ENCODE data around the gene PTGES2.

PTGES2 gene

GRCh38 chr9:128124451-128124850, 3.1 kb downstream of the PTGES2 start:
- Mint-ChIP-seq H3K4me1 (ENCODE audit: low read depth in 2 of 2) (peaks cover 23 to 30% of the 10 kb centered on the region in 2 donors), H3K36me3 (ENCODE audit: insufficient read depth) (peaks cover 40% of the 10 kb centered on the region), H3K27me3 (no peaks in the 10 kb centered on the region), H3K9me3 (no peaks in the 10 kb centered on the region), H3K27ac (peak overlapping the region in 1 of 2 donors; percentile 99), H3K4me3 (no peak overlapping the region)
- no peak for ATAC-seq (replicated peaks)
- DNase-seq: no peak

GRCh38 chr9:128123451-128124080, 4.0 kb downstream of the PTGES2 start:
- ATAC-seq (replicated peaks) (no peak), DNase-seq (no peak)
- no peaks in the 10 kb centered on the region for H3K9me3 Mint-ChIP-seq
- H3K27ac Mint-ChIP-seq: no peak overlapping the region
- H3K4me3 Mint-ChIP-seq: no peak overlapping the region
- H3K4me1 Mint-ChIP-seq (ENCODE audit: low read depth in 2 of 2): peaks cover 17 to 25% of the 10 kb centered on the region in 2 donors
- no peaks in the 10 kb centered on the region for H3K27me3 Mint-ChIP-seq
- H3K36me3 Mint-ChIP-seq (ENCODE audit: insufficient read depth): peaks cover 35% of the 10 kb centered on the region

GRCh38 chr9:128122809-128123175, 4.7 kb downstream of the PTGES2 start:
- no peak for DNase-seq
- H3K9me3 Mint-ChIP-seq: no peaks in the 10 kb centered on the region
- ATAC-seq (replicated peaks): no peak
- no peak overlapping the region for H3K4me3 Mint-ChIP-seq
- peaks cover 19 to 23% of the 10 kb centered on the region in 2 donors for H3K4me1 Mint-ChIP-seq (ENCODE audit: low read depth in 2 of 2)
- H3K27me3 Mint-ChIP-seq: no peaks in the 10 kb centered on the region
- H3K36me3 Mint-ChIP-seq (ENCODE audit: insufficient read depth): peaks cover 29% of the 10 kb centered on the region
- H3K27ac Mint-ChIP-seq: no peak overlapping the region

- Mint-ChIP-seq H3K27me3 (no peaks in the 10 kb centered on the region), H3K4me3 (no peak overlapping the region)
Observed at GRCh38 chr9:128121924-128122808, 5.4 kb downstream of the PTGES2 start.

GRCh38 chr9:128121466-128121810, 6.1 kb downstream of the PTGES2 start:
- ATAC-seq (replicated peaks): no peak
- no peak for DNase-seq
- H3K27ac Mint-ChIP-seq: peak overlapping the region in 1 of 2 donors; percentile 46
- H3K9me3 Mint-ChIP-seq: no peaks in the 10 kb centered on the region
- peaks cover 22 to 27% of the 10 kb centered on the region in 2 donors for H3K4me1 Mint-ChIP-seq (ENCODE audit: low read depth in 2 of 2)
- H3K4me3 Mint-ChIP-seq: no peak overlapping the region
- H3K27me3 Mint-ChIP-seq: no peaks in the 10 kb centered on the region
- H3K36me3 Mint-ChIP-seq (ENCODE audit: insufficient read depth): peaks cover 25% of the 10 kb centered on the region

More at GRCh38 chr9:128121924-128122808, 5.4 kb downstream of the PTGES2 start:
- H3K27ac Mint-ChIP-seq: peak overlapping the region in 1 of 2 donors; percentile 46
- peaks cover 28% of the 10 kb centered on the region for H3K36me3 Mint-ChIP-seq (ENCODE audit: insufficient read depth)
- ATAC-seq (replicated peaks) (no peak), DNase-seq (no peak)
- peaks cover 22 to 27% of the 10 kb centered on the region in 2 donors for H3K4me1 Mint-ChIP-seq (ENCODE audit: low read depth in 2 of 2)
- H3K9me3 Mint-ChIP-seq: no peaks in the 10 kb centered on the region

GRCh38 chr9:128120741-128121465, 6.6 kb downstream of the PTGES2 start:
- Mint-ChIP-seq H3K36me3 (ENCODE audit: insufficient read depth) (peaks cover 25% of the 10 kb centered on the region), H3K9me3 (no peaks in the 10 kb centered on the region), H3K4me3 (no peak overlapping the region), H3K27ac (no peak overlapping the region), H3K27me3 (no peaks in the 10 kb centered on the region), H3K4me1 (ENCODE audit: low read depth in 2 of 2) (peaks cover 17 to 22% of the 10 kb centered on the region in 2 donors)
- DNase-seq (no peak), ATAC-seq (replicated peaks) (no peak)

- no peaks in the 10 kb centered on the region for H3K9me3 Mint-ChIP-seq
- peaks cover 12 to 15% of the 10 kb centered on the region in 2 donors for H3K4me1 Mint-ChIP-seq (ENCODE audit: low read depth in 2 of 2)
- DNase-seq (no peak), ATAC-seq (replicated peaks) (no peak)
- no peak overlapping the region for H3K27ac Mint-ChIP-seq
- H3K4me3 Mint-ChIP-seq: no peak overlapping the region
- peaks cover 25% of the 10 kb centered on the region for H3K36me3 Mint-ChIP-seq (ENCODE audit: insufficient read depth)
- no peaks in the 10 kb centered on the region for H3K27me3 Mint-ChIP-seq
Observed at GRCh38 chr9:128120061-128120740, 7.3 kb downstream of the PTGES2 start.

- ATAC-seq (replicated peaks) (no peak), DNase-seq (no peak)
- Mint-ChIP-seq H3K27ac (no peak overlapping the region), H3K4me1 (ENCODE audit: low read depth in 2 of 2) (peaks cover 8 to 12% of the 10 kb centered on the region in 2 donors), H3K27me3 (no peaks in the 10 kb centered on the region), H3K9me3 (no peaks in the 10 kb centered on the region), H3K4me3 (no peak overlapping the region), H3K36me3 (ENCODE audit: insufficient read depth) (peaks cover 25% of the 10 kb centered on the region)
Observed at GRCh38 chr9:128118971-128119665, 8.4 kb downstream of the PTGES2 start.

- Mint-ChIP-seq H3K4me3 (no peak overlapping the region), H3K36me3 (ENCODE audit: insufficient read depth) (peaks cover 22% of the 10 kb centered on the region), H3K9me3 (no peaks in the 10 kb centered on the region), H3K27me3 (no peaks in the 10 kb centered on the region), H3K4me1 (ENCODE audit: low read depth in 2 of 2) (peaks cover 8 to 12% of the 10 kb centered on the region in 2 donors), H3K27ac (peak overlapping the region in 1 of 2 donors; percentile 72)
- DNase-seq: no peak
- no peak for ATAC-seq (replicated peaks)
Observed at GRCh38 chr9:128118472-128118857, 9.1 kb downstream of the PTGES2 start.

GRCh38 chr9:128117613-128118471, 9.7 kb downstream of the PTGES2 start:
- H3K4me3 Mint-ChIP-seq: peak overlapping the region in 1 of 2 donors; percentile 27

GRCh38 chr9:128116104-128117083, 11.1 kb downstream of the PTGES2 start:
- no peak for DNase-seq
- Mint-ChIP-seq H3K27me3 (no peaks in the 10 kb centered on the region), H3K4me3 (no peak overlapping the region), H3K36me3 (ENCODE audit: insufficient read depth) (peaks cover 10% of the 10 kb centered on the region), H3K27ac (no peak overlapping the region), H3K9me3 (no peaks in the 10 kb centered on the region), H3K4me1 (ENCODE audit: low read depth in 2 of 2) (peaks cover 8 to 12% of the 10 kb centered on the region in 2 donors)
- ATAC-seq (replicated peaks): no peak

More at GRCh38 chr9:128117613-128118471, 9.7 kb downstream of the PTGES2 start:
- Mint-ChIP-seq H3K27ac (peak overlapping the region in 1 of 2 donors; percentile 72), H3K27me3 (no peaks in the 10 kb centered on the region), H3K9me3 (no peaks in the 10 kb centered on the region), H3K4me1 (ENCODE audit: low read depth in 2 of 2) (peaks cover 8 to 12% of the 10 kb centered on the region in 2 donors), H3K36me3 (ENCODE audit: insufficient read depth) (peaks cover 20% of the 10 kb centered on the region)
- ATAC-seq (replicated peaks) (peak; percentile 94), DNase-seq (peak; percentile 97 to 98 (median 97))
